GM21576 (cell line): ENCODE data around the gene TLR2.

Experiments
- ATAC-seq: cut with Tn5 transposase; IDR thresholded peaks from one replicate; pipeline ENCODE4 v1.9.1; 2021; ENCODE audit warnings: mild to moderate bottlenecking, moderate library complexity; ENCODE audit not compliant: unreplicated experiment

The TLR2 gene, protein sequence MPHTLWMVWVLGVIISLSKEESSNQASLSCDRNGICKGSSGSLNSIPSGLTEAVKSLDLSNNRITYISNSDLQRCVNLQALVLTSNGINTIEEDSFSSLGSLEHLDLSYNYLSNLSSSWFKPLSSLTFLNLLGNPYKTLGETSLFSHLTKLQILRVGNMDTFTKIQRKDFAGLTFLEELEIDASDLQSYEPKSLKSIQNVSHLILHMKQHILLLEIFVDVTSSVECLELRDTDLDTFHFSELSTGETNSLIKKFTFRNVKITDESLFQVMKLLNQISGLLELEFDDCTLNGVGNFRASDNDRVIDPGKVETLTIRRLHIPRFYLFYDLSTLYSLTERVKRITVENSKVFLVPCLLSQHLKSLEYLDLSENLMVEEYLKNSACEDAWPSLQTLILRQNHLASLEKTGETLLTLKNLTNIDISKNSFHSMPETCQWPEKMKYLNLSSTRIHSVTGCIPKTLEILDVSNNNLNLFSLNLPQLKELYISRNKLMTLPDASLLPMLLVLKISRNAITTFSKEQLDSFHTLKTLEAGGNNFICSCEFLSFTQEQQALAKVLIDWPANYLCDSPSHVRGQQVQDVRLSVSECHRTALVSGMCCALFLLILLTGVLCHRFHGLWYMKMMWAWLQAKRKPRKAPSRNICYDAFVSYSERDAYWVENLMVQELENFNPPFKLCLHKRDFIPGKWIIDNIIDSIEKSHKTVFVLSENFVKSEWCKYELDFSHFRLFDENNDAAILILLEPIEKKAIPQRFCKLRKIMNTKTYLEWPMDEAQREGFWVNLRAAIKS

DNA sequence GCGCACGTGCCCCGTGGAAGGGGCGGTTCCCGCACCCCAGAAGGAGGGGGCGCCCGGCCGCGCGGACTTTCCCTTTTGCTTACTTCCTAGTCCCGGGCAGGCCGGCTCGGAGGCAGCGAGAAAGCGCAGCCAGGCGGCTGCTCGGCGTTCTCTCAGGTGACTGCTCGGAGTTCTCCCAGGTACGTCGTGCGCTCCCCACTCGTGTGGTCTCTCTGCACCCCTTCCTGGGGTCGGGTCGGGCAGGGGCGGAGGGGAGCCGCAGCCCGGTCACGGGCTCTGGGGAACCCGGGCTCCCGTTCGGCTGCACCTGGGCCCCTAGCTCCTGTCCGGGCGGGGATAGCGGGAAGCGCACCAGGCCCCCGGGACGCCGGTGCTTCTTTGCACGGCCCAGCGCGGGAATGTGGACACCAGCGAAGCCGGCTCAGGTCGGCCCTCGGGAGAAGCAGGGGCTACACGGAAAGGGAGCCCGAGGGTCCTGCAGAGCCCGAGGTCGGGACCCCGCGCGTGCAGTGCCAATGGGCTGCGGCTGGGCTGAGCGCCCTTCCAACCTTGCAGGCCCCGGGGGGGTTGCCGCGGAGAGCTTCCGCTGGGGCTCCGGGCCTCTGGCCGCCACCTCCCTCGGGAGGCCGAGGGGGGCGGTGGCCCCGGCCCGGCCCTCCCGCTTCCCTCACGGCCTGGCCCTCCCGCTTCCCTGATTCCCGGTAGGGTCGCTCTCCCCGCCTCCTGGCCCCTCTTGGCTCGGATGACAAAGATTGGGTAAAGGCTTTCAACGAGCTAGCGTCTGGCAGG, at the start of gene TLR2:
TLR2 (plus strand) TSS at position 99 of the 789 bp plus-strand sequence. CDS start 18,628 bp downstream, outside the sequence.
- ATAC-seq, result peak; percentile 93

DNA sequence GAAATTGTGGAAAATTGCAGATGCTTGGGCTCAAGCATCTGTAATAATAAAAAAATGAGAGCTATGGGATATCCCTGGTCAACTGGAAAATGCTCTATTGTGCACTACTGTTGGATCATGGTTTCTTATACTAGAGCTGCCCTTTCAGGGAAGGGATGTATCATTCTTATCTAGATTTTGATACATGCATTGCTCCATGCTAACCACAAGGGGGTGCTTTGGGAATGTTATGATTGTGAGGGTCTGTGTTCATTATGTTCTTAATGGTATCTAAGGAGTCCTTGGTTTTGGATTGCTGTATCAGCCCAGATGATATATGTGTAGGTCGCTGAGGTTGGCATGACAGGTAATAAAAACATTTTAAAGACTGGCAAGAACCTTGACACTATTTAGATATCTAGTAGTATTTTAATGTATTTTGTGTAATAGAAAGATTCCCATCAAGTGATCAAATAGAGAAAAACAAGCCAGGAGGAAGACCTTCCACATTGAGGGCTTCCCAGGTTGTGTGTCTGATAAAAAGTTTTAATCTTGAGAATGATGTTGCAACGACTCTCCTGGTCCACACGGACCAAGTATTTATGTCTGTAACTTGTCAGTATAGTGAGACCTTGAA, 49.2 kb upstream of the TLR2 start:
- no peak for ATAC-seq

DNA sequence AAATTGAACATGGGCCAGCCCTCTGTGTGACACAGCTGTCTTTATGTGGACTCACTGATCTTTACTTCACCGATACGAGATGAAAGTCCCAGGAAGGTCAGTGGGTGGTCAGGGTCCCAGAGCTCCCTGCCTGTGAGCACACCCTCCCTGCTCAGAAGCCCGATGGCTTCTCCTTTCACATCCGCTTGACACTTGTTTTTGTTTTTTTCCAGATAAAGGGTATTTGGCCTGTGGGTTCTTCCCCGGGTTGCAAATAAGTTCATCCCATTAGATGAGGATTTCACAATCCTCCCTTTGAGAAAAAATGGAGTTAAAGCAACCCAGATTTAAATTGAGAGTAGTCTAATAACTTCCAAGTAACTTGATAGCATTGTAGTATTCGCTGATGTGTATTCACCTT, 48.2 kb upstream of the TLR2 start:
- no peak for ATAC-seq

DNA sequence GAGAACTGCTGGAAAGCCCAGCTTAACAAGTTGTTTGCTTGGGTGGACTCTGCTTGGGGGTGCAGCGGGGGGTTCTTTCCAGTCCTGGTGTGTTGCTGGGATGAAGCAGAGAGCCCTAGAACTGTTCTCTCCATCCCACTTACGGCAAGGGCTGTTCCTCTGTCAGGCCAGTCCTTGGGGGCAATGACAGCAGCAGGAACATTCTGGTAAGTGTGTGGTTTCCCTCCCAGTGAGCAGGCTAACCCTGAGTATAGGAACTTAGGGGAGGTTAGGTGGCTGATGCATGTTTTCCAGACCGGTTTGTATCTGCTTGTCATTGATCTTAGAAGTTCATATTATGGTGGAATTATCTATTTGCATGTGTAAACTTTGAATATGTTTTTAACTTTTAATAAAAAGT, 46.9 kb upstream of the TLR2 start:
- ATAC-seq, result no peak

DNA sequence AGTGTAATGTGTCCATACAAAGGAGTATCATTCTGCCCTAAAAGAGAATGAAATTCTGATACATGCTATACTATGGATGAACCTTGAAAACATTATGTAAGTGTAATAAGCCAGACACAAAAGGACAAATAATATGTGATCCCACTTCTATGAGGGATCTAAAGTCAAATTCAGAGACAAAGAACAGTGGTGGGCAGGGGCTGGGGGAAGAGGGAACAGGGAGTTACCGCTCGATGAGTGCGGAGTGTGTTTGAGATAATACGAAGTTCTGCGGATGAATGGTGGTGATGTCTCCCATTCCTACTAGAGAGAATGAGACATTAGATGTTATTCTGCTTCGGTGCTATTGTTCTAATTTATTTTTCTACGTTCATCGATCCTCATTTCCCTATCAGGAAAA, 46.1 kb upstream of the TLR2 start:
- ATAC-seq, result no peak

DNA sequence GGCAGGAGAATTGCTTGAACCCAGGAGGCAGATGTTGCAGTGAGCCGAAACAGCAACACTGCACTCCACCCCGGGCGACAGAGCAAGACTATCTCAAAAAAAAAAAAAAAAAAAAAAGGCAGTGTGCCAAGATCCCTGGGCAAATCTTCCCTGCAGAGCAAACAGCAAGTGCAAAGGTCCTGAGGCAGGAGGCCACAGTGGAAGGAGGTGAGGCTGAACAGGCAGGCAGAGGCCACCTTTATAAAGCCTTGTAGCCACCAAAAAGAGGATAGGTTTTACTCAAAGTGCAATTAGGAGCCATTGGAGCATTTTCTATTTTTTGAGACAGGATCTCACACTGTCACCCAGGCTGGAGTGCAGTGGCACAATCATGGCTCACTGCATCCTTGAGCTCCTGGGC, 45.1 kb upstream of the TLR2 start:
- ATAC-seq, result no peak

DNA sequence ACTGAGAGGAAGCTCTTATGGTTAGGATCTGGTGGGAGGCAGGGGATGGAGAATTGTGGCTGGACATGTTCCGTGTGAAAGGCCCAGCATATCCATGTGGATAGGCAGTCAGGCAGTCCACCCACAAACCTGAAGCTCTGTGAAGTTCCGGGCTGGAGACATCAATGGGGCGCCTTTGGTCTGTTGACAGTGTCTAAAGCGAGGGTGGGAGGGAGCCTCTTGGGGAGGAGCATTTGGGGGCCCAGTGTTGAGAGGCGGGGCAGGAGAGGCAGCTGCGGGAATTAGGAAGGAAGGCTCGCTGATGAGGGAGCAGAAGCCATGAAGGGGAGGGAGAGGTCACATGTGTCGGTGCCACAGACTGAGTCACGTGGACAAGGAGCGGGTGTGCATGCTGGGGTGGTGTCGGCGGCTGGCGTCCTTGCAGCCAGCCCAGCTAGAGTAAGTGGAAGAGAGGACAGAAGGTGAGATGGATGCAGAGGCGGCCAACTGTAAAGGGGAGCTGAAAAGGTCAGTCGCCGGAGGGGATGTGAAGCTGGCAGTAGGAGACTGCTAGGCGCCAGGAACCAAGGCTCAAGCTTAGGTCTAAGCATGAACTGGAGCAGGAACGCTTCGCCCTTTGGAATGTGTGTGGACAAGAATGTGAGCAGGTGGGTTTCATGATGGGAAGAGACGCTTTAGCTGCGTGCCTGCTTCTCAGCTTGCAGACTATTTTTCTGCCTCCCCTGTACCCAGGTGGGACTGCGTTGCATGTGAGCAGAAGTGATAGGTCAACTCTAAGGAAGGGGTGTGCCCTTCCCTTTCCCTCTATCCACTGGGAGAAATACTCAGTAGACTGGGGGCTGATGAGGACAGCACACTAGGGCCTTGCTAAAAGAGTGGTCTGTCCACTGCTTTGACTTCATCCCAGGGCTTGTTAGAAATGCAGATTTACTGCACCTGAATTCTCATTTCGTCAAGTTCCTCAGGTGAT, 44.0 kb upstream of the TLR2 start:
- ATAC-seq, result no peak

DNA sequence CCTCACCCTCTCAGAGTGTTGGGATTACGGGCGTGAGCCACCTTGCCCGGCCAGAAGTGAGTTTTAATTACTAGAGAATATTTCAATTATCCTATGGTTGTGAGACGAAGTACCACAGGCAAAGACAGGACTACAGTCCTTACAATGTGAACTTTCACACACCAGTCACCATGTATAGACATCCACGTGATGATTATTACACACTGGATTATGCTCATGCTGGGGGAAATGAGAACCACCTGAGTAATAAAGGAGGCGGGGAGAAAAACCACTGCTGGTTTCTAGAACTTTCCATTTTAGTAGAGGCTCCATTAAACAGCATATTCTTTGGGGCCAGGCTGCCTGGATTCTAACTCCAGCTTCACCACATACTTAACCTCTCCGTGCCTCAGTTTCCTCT, 42.5 kb upstream of the TLR2 start:
- ATAC-seq, result no peak

DNA sequence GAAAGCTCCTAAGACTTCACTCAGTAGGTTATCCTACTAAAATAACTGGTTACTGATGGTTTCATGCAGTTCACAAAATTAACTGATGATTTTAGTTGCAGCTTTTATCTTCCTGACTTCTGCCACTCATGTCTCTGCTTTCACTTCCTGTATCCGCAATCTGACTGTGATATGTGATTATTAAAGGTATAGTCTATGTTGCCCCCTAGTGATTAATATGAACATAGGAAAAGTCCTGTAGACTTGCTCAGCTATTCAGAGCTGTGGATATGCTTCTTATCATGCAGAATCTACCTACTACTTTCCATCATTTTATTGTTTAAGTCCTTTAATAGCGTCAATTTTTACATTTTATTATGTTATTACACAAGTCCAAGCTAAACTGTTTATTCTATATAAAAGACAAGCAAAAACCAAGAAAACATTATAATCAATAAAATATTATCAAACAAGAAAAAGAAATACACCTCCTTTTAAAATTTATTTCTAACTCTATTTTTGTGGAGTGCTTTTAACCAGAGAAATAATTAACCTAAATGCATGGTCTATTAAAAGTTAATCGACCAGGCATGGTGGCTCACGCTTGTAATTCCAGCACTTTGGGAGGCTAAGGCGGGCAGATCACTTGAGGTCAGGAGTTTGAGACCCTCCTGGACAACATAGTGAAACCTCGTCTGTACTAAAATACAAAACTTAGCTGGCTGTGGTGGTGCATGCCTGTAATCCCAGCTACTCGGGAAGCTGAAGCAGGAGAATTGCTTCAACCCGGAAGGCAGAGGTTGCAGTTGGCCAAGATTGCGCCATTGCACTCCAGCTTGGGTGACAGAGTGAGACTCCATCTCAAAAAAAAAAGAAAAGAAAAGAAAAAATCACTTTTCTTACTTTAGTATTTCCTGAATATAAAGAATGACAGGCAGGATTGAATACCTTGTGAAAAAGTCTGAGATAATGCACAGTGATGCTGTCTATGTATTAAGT, 40.4 kb upstream of the TLR2 start:
- ATAC-seq, result peak; percentile 89

DNA sequence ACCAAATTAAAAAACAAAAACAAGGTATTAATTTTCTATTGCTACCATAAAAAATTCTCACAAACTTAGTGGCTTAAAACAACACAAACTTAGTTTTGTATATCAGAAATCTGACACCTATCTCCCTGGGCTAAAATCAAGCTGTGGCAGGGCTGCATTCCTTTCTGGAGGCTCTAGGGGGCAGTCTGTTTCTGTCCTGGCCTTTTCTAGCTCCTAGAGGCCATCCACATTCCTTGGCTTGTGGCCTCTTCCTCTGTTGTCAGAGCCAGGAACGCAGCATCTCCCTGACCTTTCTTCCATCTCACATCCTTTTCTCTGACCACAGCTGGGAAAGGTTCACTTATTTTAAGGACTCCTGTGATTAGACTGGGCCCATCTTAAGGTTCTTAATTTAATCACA, 38.9 kb upstream of the TLR2 start:
- ATAC-seq, result no peak

DNA sequence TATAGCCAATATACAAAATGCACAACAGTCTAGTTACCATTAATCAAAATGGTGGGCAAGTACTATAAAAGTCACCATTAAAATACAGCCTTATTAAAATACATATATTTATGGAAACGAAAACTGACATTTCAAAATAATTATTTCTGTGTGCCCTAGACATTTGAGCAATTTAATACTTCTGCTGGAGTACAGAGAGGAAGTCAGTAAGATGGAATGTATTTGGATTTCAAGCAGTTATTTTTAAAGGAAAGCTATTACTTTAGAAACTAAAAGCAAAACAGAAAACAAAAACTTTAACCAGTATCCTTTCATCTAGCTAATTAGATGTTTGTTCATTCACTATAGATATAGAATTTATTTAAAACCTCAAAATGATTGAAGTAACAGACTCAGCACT, 37.8 kb upstream of the TLR2 start:
- no peak for ATAC-seq

DNA sequence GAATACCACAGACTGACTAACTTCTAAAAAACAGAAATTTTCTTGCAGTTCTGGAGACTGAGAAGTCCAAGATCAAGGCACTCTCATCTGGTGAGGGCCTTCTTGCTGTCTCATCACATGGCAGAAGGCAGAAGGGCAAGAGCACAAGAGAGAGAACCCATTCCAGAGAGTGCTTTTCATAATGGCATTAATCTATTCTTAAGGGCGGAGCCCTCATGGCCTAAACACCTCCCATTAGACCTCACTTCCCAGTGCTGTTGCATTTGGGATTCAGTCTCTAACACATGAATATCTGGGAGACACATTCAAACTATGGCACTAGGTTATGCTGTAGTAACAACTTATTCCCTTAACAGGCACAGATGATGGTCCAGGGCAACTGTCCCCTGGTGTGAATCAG, 37.1 kb upstream of the TLR2 start:
- ATAC-seq, result no peak

DNA sequence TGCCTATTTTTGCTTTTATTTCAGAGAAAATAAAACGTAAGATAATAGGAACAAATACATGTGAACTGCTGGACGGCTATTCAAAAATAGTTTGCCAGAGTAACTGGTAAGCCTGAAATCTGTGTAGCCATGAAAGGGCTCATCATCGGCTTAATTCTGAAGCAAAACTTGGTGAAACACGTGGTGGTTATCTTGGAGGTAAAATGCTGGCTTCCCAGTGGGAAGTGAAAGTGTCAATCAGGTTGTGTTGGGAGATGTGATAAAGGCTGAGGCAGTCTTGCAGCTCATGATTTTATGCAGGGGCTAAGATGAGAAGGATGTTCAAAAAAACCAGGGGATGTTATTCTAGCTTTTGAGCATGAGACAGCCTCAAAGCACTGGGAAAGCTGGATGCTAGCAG, 36.1 kb upstream of the TLR2 start:
- no peak for ATAC-seq

DNA sequence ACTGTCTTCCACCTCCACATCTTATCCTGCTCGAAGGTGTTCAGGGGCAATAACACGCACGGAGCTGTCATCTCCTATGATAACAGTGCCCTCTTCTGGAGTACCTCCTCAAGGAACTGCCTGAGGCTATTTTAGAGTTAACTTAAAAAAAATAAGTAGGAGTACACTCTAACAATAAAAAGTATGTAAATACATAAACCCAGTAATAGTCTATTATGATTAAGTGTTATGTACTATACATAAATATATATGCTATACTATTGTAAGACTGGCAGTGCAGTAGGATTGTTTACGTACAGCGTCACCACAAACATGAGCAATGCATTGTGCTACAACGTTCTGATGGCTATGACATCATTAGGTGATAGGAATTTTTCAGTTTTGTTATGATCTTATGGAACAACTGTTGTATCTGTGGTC, 34.5 kb upstream of the TLR2 start:
- no peak for ATAC-seq

DNA sequence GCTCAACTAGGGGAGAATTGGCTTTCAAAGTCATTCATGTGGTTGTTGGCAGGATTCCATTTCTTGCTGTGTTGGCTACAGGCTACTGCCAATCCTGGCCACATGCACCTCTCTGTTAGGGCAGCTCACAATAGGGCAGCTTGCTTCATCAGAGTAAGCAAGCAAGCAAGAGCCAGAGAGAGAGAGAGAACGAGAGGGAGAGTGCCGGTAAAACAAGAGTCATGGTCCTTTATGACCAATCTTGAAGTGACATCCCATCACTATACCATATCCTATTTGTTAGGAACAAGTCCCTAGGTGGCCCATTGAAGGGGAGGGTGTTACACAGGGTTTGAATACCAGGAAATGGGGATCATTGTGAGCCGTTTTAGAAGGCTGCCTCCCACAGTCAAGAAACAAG, 33.0 kb upstream of the TLR2 start:
- no peak for ATAC-seq

DNA sequence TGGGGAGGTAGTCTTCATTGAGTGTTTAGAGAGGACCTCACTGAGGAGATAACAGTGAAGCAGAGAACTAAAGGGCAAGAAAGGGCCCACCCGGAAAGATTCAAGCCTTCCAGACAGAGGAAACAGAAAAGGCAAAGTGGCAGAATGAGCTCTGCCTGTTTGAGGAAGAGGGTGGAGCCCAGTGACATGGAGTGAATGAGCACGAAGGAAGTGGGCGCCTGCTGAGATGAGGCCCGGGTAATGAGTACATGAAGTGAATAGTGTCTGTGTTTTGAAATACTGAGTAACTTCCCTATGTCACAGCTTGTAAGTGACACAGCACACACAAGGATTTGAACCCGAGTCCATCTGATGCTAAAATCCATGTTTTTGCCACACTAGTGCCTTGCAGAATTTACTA, 32.5 kb upstream of the TLR2 start:
- no peak for ATAC-seq

DNA sequence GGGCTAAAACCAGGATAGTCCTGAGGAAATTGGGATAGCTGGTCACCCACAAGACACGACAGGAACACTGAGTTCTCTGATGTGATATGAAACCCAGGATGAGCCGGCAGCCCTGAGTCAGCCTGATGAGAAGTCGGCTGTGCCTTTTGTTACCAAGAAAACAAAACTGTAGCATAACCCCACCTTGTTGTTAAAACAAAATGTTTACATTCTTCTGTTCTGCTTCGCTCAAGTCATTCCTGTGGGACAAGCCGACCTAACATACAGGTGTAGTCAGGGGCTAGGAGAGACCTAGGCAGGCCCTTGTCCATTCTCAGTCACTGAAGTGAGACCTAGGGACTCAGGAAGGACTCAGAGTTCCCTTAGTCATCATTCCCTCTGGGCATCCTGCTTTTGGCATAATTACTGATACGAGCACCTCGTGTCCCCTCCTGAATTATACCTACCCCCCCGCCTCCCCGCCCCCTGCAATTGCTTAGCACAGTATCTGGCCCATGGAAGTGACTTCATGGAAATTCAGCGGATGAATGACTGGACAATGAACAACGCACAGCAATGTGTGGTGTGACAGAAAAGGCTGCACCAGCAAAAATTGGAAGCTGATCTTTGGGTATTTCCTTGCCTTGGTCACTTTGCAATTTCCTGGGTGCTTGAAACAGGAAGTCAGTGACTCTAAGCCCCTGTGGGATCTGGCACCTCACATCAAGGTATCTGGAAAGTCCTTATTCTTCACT, 31.9 kb upstream of the TLR2 start:
- no peak for ATAC-seq

DNA sequence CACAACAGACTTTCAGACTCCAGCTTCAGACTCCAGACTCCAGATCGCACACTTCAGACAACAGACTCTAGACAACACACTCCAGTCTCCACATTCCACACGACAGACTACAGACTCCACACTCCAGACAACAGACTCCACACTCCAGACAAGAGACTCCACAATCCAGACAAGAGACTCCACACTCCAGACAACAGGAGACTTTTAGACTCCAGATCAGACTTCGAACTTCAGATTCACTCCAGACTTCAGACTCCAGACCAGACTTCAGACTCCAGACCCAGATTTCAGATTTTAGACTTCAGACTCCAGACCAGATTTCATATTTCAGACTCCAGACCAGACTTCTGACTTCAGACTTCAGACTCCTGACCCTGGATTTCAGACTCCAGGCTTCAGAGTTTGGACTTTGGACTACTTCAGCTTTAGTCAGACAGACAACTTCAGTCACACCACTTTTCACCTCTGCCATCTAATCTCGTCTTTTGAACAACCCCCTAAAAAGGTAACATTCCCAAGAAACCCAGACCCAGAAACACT, 29.0 kb upstream of the TLR2 start:
- ATAC-seq, result no peak
